LNCAP (cell line): ENCODE results near the gene SUPT3H.

ENCODE experiments used
- CTCF ChIP-seq: fragments of 450-650 bp; IDR thresholded peaks from 2 replicates; pipeline ENCODE4 v1.5.1; 2017; ENCODE audit warnings: mild to moderate bottlenecking

SUPT3H gene

GRCh38 chr6:45132059-45132458 lies 245.7 kb downstream of the SUPT3H start:
- no peak for TF ChIP-seq CTCF

GRCh38 chr6:45129051-45129450 lies 248.7 kb downstream of the SUPT3H start:
- no peak for TF ChIP-seq CTCF

GRCh38 chr6:45127185-45127584 lies 250.5 kb downstream of the SUPT3H start:
- no peak for TF ChIP-seq CTCF

GRCh38 chr6:45126033-45126432 lies 251.7 kb downstream of the SUPT3H start:
- no peak for TF ChIP-seq CTCF

GRCh38 chr6:45123023-45123422 lies 254.7 kb downstream of the SUPT3H start:
- TF ChIP-seq CTCF, result no peak

GRCh38 chr6:45118754-45119153 lies 259.0 kb downstream of the SUPT3H start:
- TF ChIP-seq CTCF, result no peak

- TF ChIP-seq CTCF, result no peak
These were observed 260.9 kb downstream of the SUPT3H start for GRCh38 chr6:45116714-45117410.

GRCh38 chr6:45115696-45116095 lies 262.0 kb downstream of the SUPT3H start:
- TF ChIP-seq CTCF, result no peak
